Immature natural killer cell (primary cell): ENCODE measurements around the gene OSBPL3. TPM values are rescaled to one million over a fixed set of nuclear protein-coding genes. Genes with fewer than 3 reads are reported as not detected.
"Not testable (repeated sequence)": the region's sequence is repeated elsewhere in the genome, so short reads cannot be mapped to it uniquely, and the experiment has no call there.

Source experiments
- DNase-seq, 3 donors: peaks; one replicate each; pipeline ENCODE4 v3.0.0; 2022; ENCODE audit warnings: mixed read lengths in 1 of 3
- H3K27ac Mint-ChIP-seq, 6 donors: one replicate each; pipeline ENCODE4 v1.8.0; 2020; ENCODE audit warnings: mixed read lengths in 6 of 6, mild to moderate bottlenecking in 5 of 6, inconsistent platforms in 4 of 6, moderate library complexity in 3 of 6
- H3K27me3 Mint-ChIP-seq, 3 donors: one replicate each; pipeline ENCODE4 v1.8.0; 2020 to 2021; ENCODE audit warnings: low read depth in 3 of 3, mild to moderate bottlenecking in 3 of 3, mixed read lengths in 3 of 3, moderate library complexity in 3 of 3, inconsistent platforms in 1 of 3
- H3K36me3 Mint-ChIP-seq, 3 donors: one replicate each; pipeline ENCODE4 v1.8.0; 2020; ENCODE audit warnings: mixed read lengths in 3 of 3, inconsistent platforms in 2 of 3, mild to moderate bottlenecking in 2 of 3
- H3K4me1 Mint-ChIP-seq, 2 donors: one replicate each; pipeline ENCODE4 v1.8.0; 2020; ENCODE audit warnings: inconsistent platforms in 2 of 2, mild to moderate bottlenecking in 2 of 2, mixed read lengths in 2 of 2, moderate library complexity in 1 of 2
- H3K4me3 Mint-ChIP-seq, 5 donors: one replicate each; pipeline ENCODE4 v1.8.0; 2020; ENCODE audit warnings: mild to moderate bottlenecking in 5 of 5, mixed read lengths in 5 of 5, inconsistent platforms in 3 of 5, moderate library complexity in 3 of 5
- H3K9me3 Mint-ChIP-seq, 6 donors: one replicate each; pipeline ENCODE4 v1.8.0; 2020; ENCODE audit warnings: mild to moderate bottlenecking in 6 of 6, mixed read lengths in 6 of 6, inconsistent platforms in 4 of 6, moderate library complexity in 3 of 6
- polyA plus RNA-seq, 3 donors: library from polyadenylated mRNA; unstranded; fragments of 300-500 nt; fragmentation: Illumina TruSeq; gene quantifications; one replicate each; pipeline ENCODE4 v1.2.3, GENCODE V29; 2021

OSBPL3 gene
- polyA plus RNA-seq, 3 donors from 2014 or later: 6.4 to 20.0 (median 8.5) TPM

GRCh38 chr7:24801883-24802282 is 178.1 kb downstream of the OSBPL3 start:
- peaks cover 47 to 52% (median 51%) of the 10 kb centered on the region in 3 donors for H3K36me3 Mint-ChIP-seq
- no peak overlapping the region for H3K27ac Mint-ChIP-seq
- no peaks in the 10 kb centered on the region for H3K27me3 Mint-ChIP-seq
- peaks cover 2 to 10% of the 10 kb centered on the region in 2 donors for H3K4me1 Mint-ChIP-seq
- H3K4me3 Mint-ChIP-seq: no peak overlapping the region
- H3K9me3 Mint-ChIP-seq: no peaks in the 10 kb centered on the region
- DNase-seq: no peak

- Mint-ChIP-seq H3K36me3 (peaks cover 40 to 57% (median 56%) of the 10 kb centered on the region in 3 donors), H3K4me1 (peaks cover 2 to 10% of the 10 kb centered on the region in 2 donors), H3K4me3 (no peak overlapping the region), H3K27ac (peak overlapping the region in 2 of 6 donors; percentile 34 to 49), H3K9me3 (no peaks in the 10 kb centered on the region), H3K27me3 (no peaks in the 10 kb centered on the region)
- no peak for DNase-seq
Measured at GRCh38 chr7:24800667-24801066, 179.3 kb downstream of the OSBPL3 start.

GRCh38 chr7:24800073-24800472 is 179.9 kb downstream of the OSBPL3 start:
- H3K27ac Mint-ChIP-seq: no peak overlapping the region
- no peaks in the 10 kb centered on the region for H3K9me3 Mint-ChIP-seq
- H3K4me1 Mint-ChIP-seq: peaks cover 2 to 10% of the 10 kb centered on the region in 2 donors
- no peaks in the 10 kb centered on the region for H3K27me3 Mint-ChIP-seq
- no peak for DNase-seq
- peaks cover 40 to 59% (median 58%) of the 10 kb centered on the region in 3 donors for H3K36me3 Mint-ChIP-seq
- H3K4me3 Mint-ChIP-seq: no peak overlapping the region

- Mint-ChIP-seq H3K27me3 (no peaks in the 10 kb centered on the region), H3K4me3 (no peak overlapping the region), H3K9me3 (no peaks in the 10 kb centered on the region), H3K4me1 (peaks cover 8 to 14% of the 10 kb centered on the region in 2 donors), H3K27ac (no peak overlapping the region), H3K36me3 (peaks cover 35 to 57% (median 55%) of the 10 kb centered on the region in 3 donors)
- no peak for DNase-seq
Measured at GRCh38 chr7:24799506-24799905, 180.5 kb downstream of the OSBPL3 start.

- Mint-ChIP-seq H3K4me1 (peaks cover 18 to 22% of the 10 kb centered on the region in 2 donors), H3K4me3 (no peak overlapping the region), H3K27ac (no peak overlapping the region), H3K36me3 (peaks cover 27 to 53% (median 51%) of the 10 kb centered on the region in 3 donors), H3K9me3 (no peaks in the 10 kb centered on the region), H3K27me3 (no peaks in the 10 kb centered on the region)
- DNase-seq: no peak
Measured at GRCh38 chr7:24798261-24798660, 181.7 kb downstream of the OSBPL3 start.

GRCh38 chr7:24797270-24797669 is 182.7 kb downstream of the OSBPL3 start:
- peaks cover 19 to 45% (median 43%) of the 10 kb centered on the region in 3 donors for H3K36me3 Mint-ChIP-seq

GRCh38 chr7:24795407-24795767 is 184.6 kb downstream of the OSBPL3 start:
- Mint-ChIP-seq H3K4me3 (no peak overlapping the region), H3K27ac (peak overlapping the region in 1 of 6 donors; percentile 50), H3K27me3 (peaks cover 0 to 2% (median 0%) of the 10 kb centered on the region in 3 donors), H3K36me3 (peaks cover 5 to 29% (median 27%) of the 10 kb centered on the region in 3 donors), H3K4me1 (peaks cover 12 to 16% of the 10 kb centered on the region in 2 donors), H3K9me3 (no peaks in the 10 kb centered on the region)
- no peak for DNase-seq

More at GRCh38 chr7:24797270-24797669, 182.7 kb downstream of the OSBPL3 start:
- H3K27me3 Mint-ChIP-seq: no peaks in the 10 kb centered on the region
- H3K27ac Mint-ChIP-seq: no peak overlapping the region
- DNase-seq: no peak
- no peak overlapping the region for H3K4me3 Mint-ChIP-seq
- no peaks in the 10 kb centered on the region for H3K9me3 Mint-ChIP-seq
- peaks cover 18 to 22% of the 10 kb centered on the region in 2 donors for H3K4me1 Mint-ChIP-seq

- H3K9me3 Mint-ChIP-seq, H3K27me3 Mint-ChIP-seq, H3K4me3 Mint-ChIP-seq, DNase-seq: not testable (repeated sequence)
- peaks cover 5 to 29% (median 27%) of the 10 kb centered on the region in 3 donors for H3K36me3 Mint-ChIP-seq
- H3K27ac Mint-ChIP-seq: peak overlapping the region; percentile 5 to 80 (median 34)
- peaks cover 12 to 16% of the 10 kb centered on the region in 2 donors for H3K4me1 Mint-ChIP-seq
Measured at GRCh38 chr7:24794751-24795406, 185.1 kb downstream of the OSBPL3 start.

GRCh38 chr7:24793982-24794648 is 185.9 kb downstream of the OSBPL3 start:
- Mint-ChIP-seq H3K4me1 (peaks cover 12 to 16% of the 10 kb centered on the region in 2 donors), H3K4me3 (no peak overlapping the region), H3K36me3 (peaks cover 5 to 29% (median 27%) of the 10 kb centered on the region in 3 donors), H3K27ac (peak overlapping the region; percentile 5 to 80 (median 12)), H3K27me3 (peaks cover 0 to 2% (median 0%) of the 10 kb centered on the region in 3 donors), H3K9me3 (no peaks in the 10 kb centered on the region)
- DNase-seq: no peak

- H3K4me1 Mint-ChIP-seq: peaks cover 4 to 6% of the 10 kb centered on the region in 2 donors
Measured at GRCh38 chr7:24788961-24789576, 190.9 kb downstream of the OSBPL3 start.

GRCh38 chr7:24788075-24788474 is 191.9 kb downstream of the OSBPL3 start:
- Mint-ChIP-seq H3K9me3 (no peaks in the 10 kb centered on the region), H3K36me3 (peaks cover 7 to 10% (median 8%) of the 10 kb centered on the region in 3 donors), H3K27ac (no peak overlapping the region), H3K4me3 (no peak overlapping the region), H3K27me3 (peaks cover 0 to 4% (median 0%) of the 10 kb centered on the region in 3 donors), H3K4me1 (no peaks in the 10 kb centered on the region)
- DNase-seq: no peak

More at GRCh38 chr7:24788961-24789576, 190.9 kb downstream of the OSBPL3 start:
- Mint-ChIP-seq H3K4me3 (no peak overlapping the region), H3K27me3 (peaks cover 0 to 4% (median 0%) of the 10 kb centered on the region in 3 donors), H3K36me3 (peaks cover 0 to under 1% (median under 1%) of the 10 kb centered on the region in 3 donors), H3K9me3 (no peaks in the 10 kb centered on the region), H3K27ac (no peak overlapping the region)
- no peak for DNase-seq

- H3K4me3 Mint-ChIP-seq: no peak overlapping the region
- H3K27me3 Mint-ChIP-seq: peaks cover 0 to 4% (median 0%) of the 10 kb centered on the region in 3 donors
- peaks cover 7 to 15% (median 8%) of the 10 kb centered on the region in 3 donors for H3K36me3 Mint-ChIP-seq
- H3K27ac Mint-ChIP-seq: no peak overlapping the region
- DNase-seq: no peak
- H3K4me1 Mint-ChIP-seq: no peaks in the 10 kb centered on the region
- no peaks in the 10 kb centered on the region for H3K9me3 Mint-ChIP-seq
Measured at GRCh38 chr7:24786941-24787340, 193.0 kb downstream of the OSBPL3 start.

- no peaks in the 10 kb centered on the region for H3K4me1 Mint-ChIP-seq
- peaks cover 7 to 15% (median 8%) of the 10 kb centered on the region in 3 donors for H3K36me3 Mint-ChIP-seq
- H3K4me3 Mint-ChIP-seq: no peak overlapping the region
- H3K27me3 Mint-ChIP-seq: peaks cover 0 to 4% (median 0%) of the 10 kb centered on the region in 3 donors
- no peak for DNase-seq
- H3K9me3 Mint-ChIP-seq: no peaks in the 10 kb centered on the region
- peak overlapping the region in 1 of 6 donors; percentile 39 for H3K27ac Mint-ChIP-seq
Measured at GRCh38 chr7:24786306-24786705, 193.7 kb downstream of the OSBPL3 start.

- Mint-ChIP-seq H3K4me3 (no peak overlapping the region), H3K36me3 (peaks cover 7 to 20% (median 12%) of the 10 kb centered on the region in 3 donors), H3K27me3 (peaks cover 0 to 2% (median 0%) of the 10 kb centered on the region in 3 donors), H3K27ac (no peak overlapping the region), H3K4me1 (no peaks in the 10 kb centered on the region), H3K9me3 (no peaks in the 10 kb centered on the region)
- DNase-seq: no peak
Measured at GRCh38 chr7:24784277-24784676, 195.7 kb downstream of the OSBPL3 start.
